DMS153 treated with DMSO at 0.1 percent for 48 hours (cell line): ENCODE results near the gene HPSE2.
"Not testable (repeated sequence)": the region's sequence is repeated elsewhere in the genome, so short reads cannot be mapped to it uniquely, and the experiment has no call there.

ENCODE experiments used
- DNase-seq: peaks from one replicate; lab custom pipeline; 2025; ENCODE audit not compliant: unreplicated experiment; lab: John Stamatoyannopoulos, UW

HPSE2 gene

DNA sequence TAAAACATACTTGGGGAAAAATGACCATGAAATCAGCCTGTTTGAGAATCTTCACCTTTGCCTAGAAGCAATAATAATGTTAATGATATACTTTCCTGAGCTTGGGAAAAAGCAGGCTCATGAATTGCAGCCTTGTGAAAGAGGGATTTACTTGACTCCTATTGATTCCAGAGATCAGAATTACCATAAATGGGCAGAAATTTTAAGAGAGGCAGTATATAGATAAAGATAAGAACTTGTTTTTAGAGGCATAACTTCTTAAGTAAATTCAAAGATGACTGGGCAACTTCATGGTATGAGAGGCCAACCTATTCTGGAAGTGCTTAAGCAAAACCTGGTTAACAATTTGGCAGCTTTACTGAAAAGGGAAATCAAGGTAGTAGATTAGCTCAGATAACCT is 225.4 kb downstream of the HPSE2 start:
- no peak for DNase-seq

- DNase-seq: no peak
Observed at GRCh38 chr10:99008054-99008453, 227.6 kb downstream of the HPSE2 start.

GRCh38 chr10:99007457-99007856 is 228.2 kb downstream of the HPSE2 start:
- no peak for DNase-seq

GRCh38 chr10:99005254-99005653 is 230.4 kb downstream of the HPSE2 start:
- DNase-seq: no peak

DNA sequence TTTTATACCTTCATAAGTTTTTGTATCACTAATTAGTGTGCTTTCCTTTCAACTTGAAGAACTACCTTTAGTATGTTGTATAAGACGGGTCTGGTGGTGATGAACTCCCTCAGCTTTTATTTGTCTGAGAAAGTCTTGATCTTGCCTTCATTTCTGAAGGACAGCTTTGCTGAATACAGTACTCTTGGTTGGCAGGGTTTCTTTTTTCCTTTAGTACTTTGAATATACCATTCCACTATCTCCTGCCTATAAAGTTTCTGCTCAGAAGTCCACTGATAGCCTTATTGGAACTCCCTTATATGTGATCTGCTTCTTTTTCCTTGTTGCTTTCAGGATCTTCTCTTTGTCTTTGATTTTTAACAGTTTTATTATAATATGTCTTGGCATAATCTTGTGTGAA is 230.9 kb downstream of the HPSE2 start:
- no peak for DNase-seq

DNA sequence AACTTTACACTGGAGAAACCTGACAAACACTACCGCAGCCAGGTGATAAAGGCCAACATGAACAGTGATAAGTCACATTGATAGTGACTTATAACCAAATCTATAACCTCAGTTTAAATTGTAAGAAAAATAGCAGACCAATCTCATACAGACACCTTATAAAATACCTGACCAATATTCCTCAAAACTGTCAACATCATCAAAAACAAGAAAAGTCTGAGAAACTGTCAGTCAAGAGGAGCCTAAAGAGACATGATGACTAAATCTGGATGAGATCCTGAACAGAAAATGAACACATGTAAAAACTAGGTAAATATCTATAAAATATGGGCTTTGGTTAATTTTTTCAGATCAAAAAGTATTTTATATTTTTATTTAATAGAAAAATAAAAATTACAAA is 233.3 kb downstream of the HPSE2 start:
- no peak for DNase-seq

DNA sequence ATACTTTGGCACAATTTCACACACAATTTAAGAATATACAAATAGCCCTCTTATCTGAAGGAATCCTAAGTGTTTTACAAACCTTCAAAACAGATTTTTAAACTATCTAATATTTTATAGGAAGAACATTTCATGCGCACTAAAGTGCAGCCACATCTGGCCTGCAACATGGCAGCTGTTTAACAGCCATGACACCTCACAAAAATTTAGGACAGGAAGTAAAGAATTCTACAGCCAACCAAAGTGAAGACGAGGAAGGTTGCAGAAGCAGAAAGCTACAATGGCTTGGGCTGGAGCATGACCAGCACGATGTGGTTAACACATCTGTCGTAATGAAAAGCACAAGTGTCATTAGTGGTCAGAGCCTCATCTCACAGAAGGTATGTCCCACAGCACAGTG is 238.1 kb downstream of the HPSE2 start:
- DNase-seq: no peak

DNA sequence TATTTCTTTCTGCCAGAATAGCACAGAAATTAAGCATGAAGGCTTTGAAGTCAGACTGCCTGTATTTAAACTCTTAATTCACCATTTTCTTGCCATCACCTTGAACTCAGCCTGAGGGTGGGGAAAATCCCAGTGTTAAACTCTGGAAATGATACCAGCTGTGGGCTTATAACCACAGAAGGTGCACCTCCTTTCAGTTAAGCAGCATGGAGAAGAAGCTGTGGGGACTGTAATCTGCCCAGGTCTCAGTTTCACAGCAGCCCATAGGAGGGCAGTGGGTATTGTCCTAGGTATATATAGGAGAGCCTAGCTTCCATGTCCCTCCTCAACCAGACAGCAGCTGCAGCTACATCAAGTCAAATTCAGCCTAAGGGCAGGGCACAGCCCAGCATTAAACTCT is 241.6 kb downstream of the HPSE2 start:
- no peak for DNase-seq

DNA sequence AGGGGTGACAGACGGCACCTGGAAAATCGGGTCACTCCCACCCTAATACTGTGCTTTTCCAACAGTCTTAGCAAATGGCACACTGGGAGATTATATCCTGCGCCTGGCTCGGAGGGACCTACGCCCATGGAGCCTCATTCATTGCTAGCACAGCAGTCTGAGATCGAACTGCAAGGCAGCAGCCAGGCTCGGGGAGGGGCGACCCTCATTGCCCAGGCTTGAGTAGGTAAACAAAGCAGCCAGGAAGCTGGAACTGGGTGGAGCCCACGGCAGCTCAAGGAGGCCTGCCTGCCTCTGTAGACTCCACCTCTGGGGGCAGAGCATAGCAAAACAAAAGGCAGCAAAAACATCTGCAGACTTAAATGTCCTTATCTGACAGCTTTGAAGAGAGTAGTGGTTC is 251.9 kb downstream of the HPSE2 start:
- DNase-seq: not testable (repeated sequence)

DNA sequence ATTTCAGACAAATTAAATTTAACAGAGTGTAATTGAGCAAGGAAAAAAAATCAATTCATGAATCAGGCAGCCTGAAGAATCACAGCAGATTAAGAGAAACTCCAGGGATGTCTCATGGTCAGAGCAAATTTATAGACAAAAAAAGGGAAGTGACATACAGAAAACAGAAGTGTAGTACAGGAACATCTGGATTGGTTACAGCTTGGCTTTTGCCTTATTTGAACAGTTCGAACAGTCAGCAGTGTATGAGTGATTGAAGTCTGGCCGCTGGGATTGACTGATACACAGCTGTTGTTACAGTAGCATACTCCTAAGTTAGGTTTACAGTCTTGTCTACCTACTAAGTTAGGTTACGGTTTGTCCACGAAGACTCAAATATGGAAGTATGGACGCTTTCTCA is 255.3 kb downstream of the HPSE2 start:
- no peak for DNase-seq

GRCh38 chr10:98971464-98971863 is 264.2 kb downstream of the HPSE2 start:
- DNase-seq: no peak

DNA sequence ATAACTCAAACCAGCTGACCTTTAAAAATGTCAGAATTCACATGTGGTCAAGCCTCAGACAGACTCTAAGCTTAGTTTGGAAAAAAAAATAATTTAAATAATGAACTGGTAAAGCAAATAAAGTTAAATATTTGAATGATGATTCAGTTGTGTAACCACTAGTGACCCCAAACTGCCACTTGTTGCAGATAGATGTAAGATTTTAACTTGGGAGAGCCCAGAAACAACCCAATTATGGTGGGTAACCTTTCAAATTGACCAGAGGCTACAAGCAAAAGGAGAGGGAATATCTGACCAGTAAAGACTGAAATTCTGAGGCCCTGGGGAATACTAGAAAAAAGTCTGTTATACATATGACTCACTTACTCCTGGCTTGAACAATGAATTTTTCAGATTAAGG is 268.1 kb downstream of the HPSE2 start:
- DNase-seq: no peak

DNA sequence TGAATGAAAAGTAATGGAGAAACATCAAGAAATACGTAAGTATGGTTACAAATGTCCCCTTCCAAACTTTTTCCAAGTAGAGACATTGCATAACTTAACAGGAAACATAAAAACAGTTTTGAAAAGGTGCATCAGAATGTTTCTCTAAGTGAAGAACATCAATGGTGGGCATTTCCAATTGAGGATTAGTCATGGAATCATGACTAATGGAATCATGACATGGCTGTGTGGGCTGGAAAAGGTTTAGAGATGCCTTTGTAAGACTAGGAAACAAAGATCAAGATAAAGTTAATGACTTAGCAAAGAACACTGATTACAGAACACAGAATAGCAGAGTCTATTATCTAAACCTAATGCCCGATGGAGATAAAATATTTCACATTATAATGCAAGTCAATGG is 272.0 kb downstream of the HPSE2 start:
- no peak for DNase-seq

DNA sequence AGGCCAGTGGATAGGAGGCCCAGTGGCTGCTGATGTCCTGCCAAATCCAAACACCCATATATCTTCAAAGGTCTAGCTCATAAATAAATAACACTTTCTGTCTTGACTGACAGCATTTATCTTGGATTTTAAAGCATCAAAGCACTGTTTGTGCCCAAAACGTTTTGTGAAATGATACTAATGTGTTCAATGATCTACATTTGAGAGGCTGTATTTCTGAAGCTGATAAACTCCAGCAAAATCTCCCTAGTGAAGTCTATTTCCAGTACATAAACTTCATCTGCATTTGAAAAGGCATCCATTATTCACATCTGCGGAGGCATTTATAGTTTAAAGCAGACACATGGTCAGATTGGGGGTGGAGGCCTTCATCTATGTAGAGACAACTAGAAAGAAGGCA is 276.3 kb downstream of the HPSE2 start:
- no peak for DNase-seq

GRCh38 chr10:98957801-98958200 is 277.9 kb downstream of the HPSE2 start:
- DNase-seq: no peak

GRCh38 chr10:98956576-98957260 is 278.9 kb downstream of the HPSE2 start:
- DNase-seq: no peak

DNA sequence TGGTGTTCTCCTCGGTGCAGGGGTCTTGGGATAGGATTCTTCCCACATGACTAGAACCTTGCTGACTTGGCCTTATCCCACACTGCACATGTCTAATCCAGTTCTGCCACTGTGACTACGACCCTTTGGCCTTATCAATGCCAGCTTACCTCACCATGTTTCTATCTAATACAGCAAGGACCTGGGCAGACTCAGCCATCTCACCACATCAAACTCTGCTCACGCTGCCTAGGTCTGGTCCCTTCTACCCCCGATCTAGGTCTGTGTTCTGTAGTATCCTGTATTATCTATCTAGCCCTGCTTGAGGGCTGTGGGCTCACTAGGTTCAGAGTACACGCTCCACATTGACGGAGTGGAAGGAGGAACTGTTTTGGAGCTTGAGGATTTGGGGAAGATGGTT is 282.4 kb downstream of the HPSE2 start:
- DNase-seq: no peak

DNA sequence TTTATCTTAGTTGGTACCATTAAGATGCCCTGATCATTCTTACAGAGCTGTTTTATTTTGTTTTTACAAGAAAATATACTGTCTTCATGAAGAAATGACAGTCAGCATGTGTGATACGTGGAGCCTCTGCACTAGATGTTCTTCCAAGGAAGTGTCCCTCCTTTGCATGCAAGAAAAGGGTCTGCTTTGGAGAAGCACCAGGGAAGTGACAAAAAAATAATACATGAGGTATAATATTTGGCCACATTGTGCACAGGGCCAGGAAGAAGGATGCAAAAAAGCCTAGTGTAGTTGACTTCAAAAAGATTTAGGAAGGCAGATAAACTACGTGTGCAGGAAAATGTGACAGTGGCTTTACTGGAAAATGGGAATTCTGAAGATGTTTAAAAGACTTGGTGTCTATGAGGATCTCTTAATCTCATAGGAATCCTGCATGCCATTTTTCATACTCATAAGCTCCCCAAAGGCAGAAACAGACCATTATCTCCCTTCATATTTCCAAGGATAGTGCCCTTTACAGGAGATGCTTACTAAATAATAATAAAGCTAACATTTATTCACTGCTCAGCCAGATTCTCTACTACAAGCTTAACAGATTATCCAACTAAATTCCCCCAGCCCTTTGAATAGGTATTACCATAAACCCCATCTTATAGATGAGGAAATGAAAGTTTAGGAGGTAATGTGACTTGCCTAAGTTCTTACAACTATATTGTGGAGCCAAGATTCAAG is 284.2 kb downstream of the HPSE2 start:
- no peak for DNase-seq

- DNase-seq: no peak
Observed at GRCh38 chr10:98950106-98950505, 285.5 kb downstream of the HPSE2 start.

GRCh38 chr10:98949306-98949705 is 286.3 kb downstream of the HPSE2 start:
- no peak for DNase-seq

GRCh38 chr10:98943681-98944080 is 292.0 kb downstream of the HPSE2 start:
- DNase-seq: no peak

GRCh38 chr10:98929709-98930108 is 305.9 kb downstream of the HPSE2 start:
- DNase-seq: no peak

DNA sequence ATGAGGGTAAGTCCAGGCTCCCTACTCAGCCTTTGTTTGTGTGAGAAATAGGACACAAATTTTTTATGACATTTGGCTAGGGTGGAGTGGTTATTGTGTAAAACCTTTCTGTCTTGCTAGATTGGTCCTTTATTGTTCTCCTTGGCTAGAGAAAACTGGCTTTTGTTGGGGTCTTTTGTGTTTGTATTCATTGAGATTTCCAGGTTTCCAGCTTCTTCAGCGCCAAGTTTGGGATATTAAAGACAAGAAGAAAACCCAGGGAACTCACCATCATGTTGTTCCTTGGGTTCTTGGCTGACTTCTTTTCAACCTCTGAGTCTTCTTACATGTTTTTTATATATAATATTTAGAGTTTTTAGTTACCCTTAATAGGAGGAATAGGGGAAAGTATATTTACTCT is 310.0 kb downstream of the HPSE2 start:
- DNase-seq: no peak
